HUES6 (cell line): Measurements from ENCODE around the gene MADD.

Experiments used
- H3K27ac ChIP-seq: 2 replicates; pipeline ENCODE4 v1.7.0; 2013; ENCODE audit warnings: low read depth, mild to moderate bottlenecking, low read length, inconsistent platforms
- H3K27me3 ChIP-seq: 2 replicates; pipeline ENCODE4 v1.6.1; 2013; ENCODE audit warnings: low read length; ENCODE audit not compliant: control insufficient read depth, insufficient read depth
- H3K36me3 ChIP-seq: 2 replicates; pipeline ENCODE4 v1.6.1; 2013; ENCODE audit warnings: low read length; ENCODE audit not compliant: control insufficient read depth, insufficient read depth
- H3K4me1 ChIP-seq: 2 replicates; pipeline ENCODE4 v1.6.1; 2013; ENCODE audit warnings: low read length; ENCODE audit not compliant: control insufficient read depth, insufficient read depth
- H3K4me3 ChIP-seq: 2 replicates; pipeline ENCODE4 v1.5.1; 2013; ENCODE audit warnings: low read depth, low read length
- H3K9ac ChIP-seq: one replicate; pipeline ENCODE4 v1.6.1; 2013; ENCODE audit warnings: mild to moderate bottlenecking, low read length
- H3K9me3 ChIP-seq: 2 replicates; pipeline ENCODE4 v1.6.1; 2013; ENCODE audit warnings: low read depth, low read length; ENCODE audit not compliant: control insufficient read depth, insufficient read depth

MADD gene

GRCh38 chr11:47377571-47378009 is 107.7 kb downstream of the MADD start:
- Histone ChIP-seq H3K9me3 (no peaks in the 10 kb centered on the region), H3K27ac (no peak overlapping the region), H3K9ac (no peak overlapping the region), H3K4me3 (no peak overlapping the region), H3K27me3 (no peaks in the 10 kb centered on the region), H3K4me1 (peaks cover 13% of the 10 kb centered on the region; the same call in 1 of the 2 replicates), H3K36me3 (no peaks in the 10 kb centered on the region)

- Histone ChIP-seq H3K4me1 (peaks cover 13% of the 10 kb centered on the region; the same call in 1 of the 2 replicates), H3K9me3 (no peaks in the 10 kb centered on the region), H3K9ac (no peak within 1 kb of the TSS), H3K36me3 (no peaks in the 10 kb centered on the region), H3K27ac (no peak within 1 kb of the TSS), H3K27me3 (no peaks in the 10 kb centered on the region), H3K4me3 (no peak within 1 kb of the TSS)
Observed at GRCh38 chr11:47378010-47378835, 108.3 kb downstream of the MADD start, which contains the start of gene SPI1. SPI1 (minus strand) TSS chr11:47378547; CDS start chr11:47378353, 194 bp downstream.

DNA sequence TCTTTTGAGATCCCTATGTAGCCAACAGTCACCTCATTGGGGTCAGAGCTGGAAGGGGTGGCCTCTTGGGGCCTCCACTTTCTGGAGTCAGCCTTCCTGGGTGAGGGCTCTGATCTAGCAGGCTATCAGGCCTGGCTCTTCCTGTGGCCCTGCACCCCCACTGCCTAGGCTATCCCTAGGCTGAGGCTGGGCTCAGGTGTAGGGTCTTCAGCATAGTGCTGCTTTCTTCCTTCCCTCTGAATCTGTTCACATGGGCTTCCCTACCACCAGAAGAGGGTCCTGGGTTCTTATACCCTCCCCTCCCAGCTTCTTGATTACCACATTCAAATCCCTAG is 108.9 kb downstream of the MADD start:
- Histone ChIP-seq H3K9me3 (no peaks in the 10 kb centered on the region), H3K27me3 (no peaks in the 10 kb centered on the region), H3K36me3 (no peaks in the 10 kb centered on the region), H3K9ac (no peak overlapping the region), H3K4me1 (peaks cover 13% of the 10 kb centered on the region; the same call in 1 of the 2 replicates), H3K4me3 (no peak overlapping the region), H3K27ac (no peak overlapping the region)

DNA sequence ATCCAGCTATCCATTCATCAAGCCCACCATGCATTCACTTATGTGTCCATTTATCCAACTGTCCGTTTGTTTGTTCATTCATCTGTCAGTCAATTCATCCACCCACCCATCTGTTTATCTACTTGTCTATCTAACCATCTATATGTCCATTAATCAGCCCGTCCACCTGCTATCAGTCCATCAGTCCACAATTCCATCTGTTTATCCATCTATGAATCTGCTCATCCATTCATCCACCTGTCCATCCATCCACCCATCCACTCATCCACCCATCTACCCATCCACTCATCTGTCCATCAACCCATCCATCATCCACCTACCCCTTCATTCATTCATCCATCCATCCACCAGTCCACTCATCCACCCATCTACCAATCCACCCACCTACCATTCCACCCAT is 109.4 kb downstream of the MADD start:
- H3K4me3 ChIP-seq, result no peak overlapping the region
- H3K4me1 ChIP-seq, result peaks cover 11% of the 10 kb centered on the region; the same call in 1 of the 2 replicates
- H3K36me3 ChIP-seq, result no peaks in the 10 kb centered on the region
- H3K27me3 ChIP-seq, result no peaks in the 10 kb centered on the region
- no peaks in the 10 kb centered on the region for H3K9me3 ChIP-seq
- no peak overlapping the region for H3K9ac ChIP-seq
- H3K27ac ChIP-seq, result no peak overlapping the region
